Central memory CD4-positive, alpha-beta T cell (primary cell): Measurements from ENCODE around the gene SLMAP.

Source experiments
- DNase-seq: peaks from one replicate; pipeline ENCODE4 v3.0.0; 2022

The SLMAP gene

GRCh38 chr3:57900786-57901185 lies 144.7 kb downstream of the SLMAP start:
- no peak for DNase-seq

GRCh38 chr3:57903124-57903890 lies 147.2 kb downstream of the SLMAP start:
- DNase-seq: no peak

GRCh38 chr3:57910990-57911389 lies 154.9 kb downstream of the SLMAP start:
- DNase-seq: no peak

- DNase-seq: no peak
Measured at GRCh38 chr3:57911593-57911992, 155.5 kb downstream of the SLMAP start.

GRCh38 chr3:57917601-57918000 lies 161.5 kb downstream of the SLMAP start:
- no peak for DNase-seq

GRCh38 chr3:57918123-57918837 lies 162.2 kb downstream of the SLMAP start:
- no peak for DNase-seq

GRCh38 chr3:57919987-57920386 lies 163.9 kb downstream of the SLMAP start:
- no peak for DNase-seq

GRCh38 chr3:57923101-57923500 lies 167.0 kb downstream of the SLMAP start:
- DNase-seq: no peak

- DNase-seq: no peak
Measured at GRCh38 chr3:57923752-57924151, 167.6 kb downstream of the SLMAP start.

- DNase-seq: no peak
Measured at GRCh38 chr3:57927166-57927565, 171.1 kb downstream of the SLMAP start.

- no peak for DNase-seq
Measured at GRCh38 chr3:57927916-57928315, 171.8 kb downstream of the SLMAP start.

- DNase-seq: no peak
Measured at GRCh38 chr3:57928511-57928910, 172.4 kb downstream of the SLMAP start.

GRCh38 chr3:57929988-57930387 lies 173.9 kb downstream of the SLMAP start:
- no peak for DNase-seq

GRCh38 chr3:57933602-57934001 lies 177.5 kb downstream of the SLMAP start:
- DNase-seq: no peak

GRCh38 chr3:57934373-57934772 lies 178.3 kb downstream of the SLMAP start:
- no peak for DNase-seq

GRCh38 chr3:57935539-57935938 lies 179.4 kb downstream of the SLMAP start:
- no peak for DNase-seq

GRCh38 chr3:57937092-57937491 lies 181.0 kb downstream of the SLMAP start:
- DNase-seq: no peak

- no peak for DNase-seq
Measured at GRCh38 chr3:57939775-57940174, 183.7 kb downstream of the SLMAP start.

GRCh38 chr3:57942388-57942787 lies 186.3 kb downstream of the SLMAP start:
- no peak for DNase-seq

- DNase-seq: no peak
Measured at GRCh38 chr3:57942872-57943283, 186.8 kb downstream of the SLMAP start.

GRCh38 chr3:57943525-57944495 lies 187.7 kb downstream of the SLMAP start:
- DNase-seq: no peak

- no peak for DNase-seq
Measured at GRCh38 chr3:57946970-57947381, 190.9 kb downstream of the SLMAP start.

- no peak for DNase-seq
Measured at GRCh38 chr3:57948080-57948671, 192.1 kb downstream of the SLMAP start.
